ENCODE data around the gene ZSCAN20.

ZSCAN20 gene

GRCh38 chr1:33443080-33443704, 29.3 kb upstream of the ZSCAN20 start:
- in situ Hi-C loops (cut with MboI; ENCODE audit: low sequenced_read_pairs): no loop called here

- in situ Hi-C loops (cut with MboI; ENCODE audit: low sequenced_read_pairs): no loop called here
Observed at GRCh38 chr1:33443705-33444180, 28.7 kb upstream of the ZSCAN20 start.

GRCh38 chr1:33445108-33445507, 27.3 kb upstream of the ZSCAN20 start:
- in situ Hi-C loops (cut with MboI; ENCODE audit: low sequenced_read_pairs): no loop called here

- in situ Hi-C loops (cut with MboI; ENCODE audit: low sequenced_read_pairs): no loop called here
Observed at GRCh38 chr1:33446590-33446989, 25.9 kb upstream of the ZSCAN20 start.

- in situ Hi-C loops (cut with MboI; ENCODE audit: low sequenced_read_pairs): no loop called here
Observed at GRCh38 chr1:33454646-33455282, 17.7 kb upstream of the ZSCAN20 start.

GRCh38 chr1:33455539-33456501, 16.6 kb upstream of the ZSCAN20 start:
- in situ Hi-C loops (cut with MboI; ENCODE audit: low sequenced_read_pairs): no loop called here

DNA sequence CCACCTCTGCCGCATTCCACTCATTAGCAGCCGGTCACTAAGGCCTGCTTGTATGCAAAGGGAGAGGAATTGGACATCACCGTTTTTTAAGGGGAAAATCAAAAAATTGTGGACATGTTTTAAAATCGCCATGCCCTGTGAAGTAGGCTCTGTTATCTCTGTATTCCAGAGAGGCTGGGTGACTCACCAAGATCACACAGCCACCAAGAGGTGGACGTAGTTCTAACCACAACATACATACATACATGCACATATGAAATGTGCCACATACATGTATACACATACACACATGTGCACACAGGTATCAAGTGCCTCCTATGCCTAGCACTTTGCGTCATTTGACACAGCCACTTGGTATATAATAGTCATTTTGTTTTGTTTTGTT, 16.0 kb upstream of the ZSCAN20 start:
- in situ Hi-C loops (cut with MboI; ENCODE audit: low sequenced_read_pairs): no loop called here

GRCh38 chr1:33459691-33460090, 12.8 kb upstream of the ZSCAN20 start:
- in situ Hi-C loops (cut with MboI; ENCODE audit: low sequenced_read_pairs): loop anchor here (10.0 kb wide), 2 partner anchors 175 to 335 kb away; no protein-coding TSS in a partner anchor

DNA sequence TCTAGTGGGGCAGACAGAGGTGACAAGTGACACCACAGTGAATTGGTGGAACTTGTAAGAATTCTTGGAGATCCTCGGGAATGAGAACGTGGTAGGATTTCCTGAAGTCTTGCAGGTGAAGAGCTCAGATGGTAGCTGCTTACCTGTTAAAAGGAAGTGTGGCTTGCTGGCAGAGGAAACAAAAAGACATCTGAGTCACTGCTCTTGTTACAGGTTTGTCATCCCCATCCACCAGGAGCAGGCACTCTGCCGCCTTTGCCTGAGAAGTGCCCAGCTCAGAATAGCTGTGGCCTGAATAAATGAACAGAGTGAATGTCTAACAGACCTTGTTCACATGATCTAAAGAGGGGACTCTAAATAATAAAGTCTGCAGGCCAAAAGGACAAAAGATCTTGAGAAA, 12.3 kb upstream of the ZSCAN20 start:
- in situ Hi-C loops (cut with MboI; ENCODE audit: low sequenced_read_pairs): loop anchor here (10.0 kb wide), 2 partner anchors 175 to 335 kb away; no protein-coding TSS in a partner anchor

DNA sequence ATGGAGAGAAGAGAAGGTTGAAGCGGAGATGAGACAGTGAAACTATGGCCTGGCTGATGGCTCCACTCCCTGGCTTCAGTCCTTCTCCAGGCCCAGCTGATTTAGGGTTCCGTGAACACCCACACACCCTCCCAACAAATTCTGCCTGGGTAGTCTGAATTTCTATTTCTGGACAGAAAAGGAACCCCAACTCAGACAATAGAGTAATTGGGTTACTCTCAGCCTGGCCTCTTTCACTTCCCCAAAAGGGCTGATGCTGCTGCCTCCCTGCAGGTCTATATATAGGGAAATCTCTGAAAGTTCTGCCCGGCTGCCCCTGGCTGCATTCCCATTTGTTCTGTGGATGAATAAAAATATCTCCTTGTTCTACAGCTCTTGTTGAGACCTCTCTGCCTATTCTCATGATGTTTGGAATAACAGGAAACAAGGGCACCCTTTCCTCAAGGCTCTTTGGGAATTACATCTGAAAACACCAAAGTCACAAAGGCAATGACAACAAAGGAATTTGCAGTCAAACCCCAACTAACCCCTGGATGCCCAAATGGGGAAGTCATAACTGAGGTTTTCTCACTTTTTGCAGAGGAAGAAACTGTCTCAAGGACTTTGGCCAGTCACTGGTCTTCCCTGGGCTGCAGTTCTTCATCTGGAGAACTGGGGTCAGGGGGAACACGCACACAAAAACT, 11.4 kb upstream of the ZSCAN20 start:
- in situ Hi-C loops (cut with MboI; ENCODE audit: low sequenced_read_pairs): loop anchor here (10.0 kb wide), 2 partner anchors 176 to 336 kb away; no protein-coding TSS in a partner anchor

DNA sequence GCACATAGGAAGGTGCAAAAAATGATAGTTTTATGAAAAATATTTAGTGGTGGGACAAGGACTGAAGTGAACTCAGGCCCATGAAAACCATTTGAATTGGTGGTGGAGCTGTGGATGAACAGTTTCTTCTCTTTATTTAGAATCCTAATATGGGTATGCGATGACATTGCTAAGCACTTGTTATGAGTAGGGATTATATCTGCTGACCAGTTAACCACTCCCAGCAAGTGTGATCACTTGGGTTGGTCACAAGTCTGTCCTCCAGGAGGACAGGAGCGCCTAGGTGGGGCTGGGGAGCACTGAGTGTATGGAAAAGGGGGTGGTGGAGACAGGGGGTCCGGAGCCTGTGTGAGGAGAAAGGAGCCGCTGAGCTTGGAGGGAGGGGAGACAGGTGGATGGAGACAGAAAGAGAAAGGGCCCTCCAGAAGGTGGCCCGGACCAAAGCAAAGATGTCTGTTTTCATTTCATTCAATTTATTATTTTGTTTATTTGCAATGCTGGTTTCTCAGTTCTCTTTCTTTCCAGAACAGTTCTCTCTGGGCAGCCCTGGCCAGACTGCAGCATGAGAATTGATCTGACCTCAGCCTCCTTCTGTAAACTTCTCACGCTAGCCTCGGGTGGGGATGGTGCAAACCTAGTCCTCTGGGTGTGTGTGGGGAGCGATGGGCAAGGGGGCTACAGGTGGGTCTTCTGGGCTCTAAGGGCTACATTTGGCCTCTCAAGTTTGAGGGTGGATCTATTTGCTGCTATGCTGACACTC, 9.9 kb upstream of the ZSCAN20 start:
- in situ Hi-C loops (cut with MboI; ENCODE audit: low sequenced_read_pairs): loop anchor here (10.0 kb wide), 2 partner anchors 178 to 338 kb away; no protein-coding TSS in a partner anchor

DNA sequence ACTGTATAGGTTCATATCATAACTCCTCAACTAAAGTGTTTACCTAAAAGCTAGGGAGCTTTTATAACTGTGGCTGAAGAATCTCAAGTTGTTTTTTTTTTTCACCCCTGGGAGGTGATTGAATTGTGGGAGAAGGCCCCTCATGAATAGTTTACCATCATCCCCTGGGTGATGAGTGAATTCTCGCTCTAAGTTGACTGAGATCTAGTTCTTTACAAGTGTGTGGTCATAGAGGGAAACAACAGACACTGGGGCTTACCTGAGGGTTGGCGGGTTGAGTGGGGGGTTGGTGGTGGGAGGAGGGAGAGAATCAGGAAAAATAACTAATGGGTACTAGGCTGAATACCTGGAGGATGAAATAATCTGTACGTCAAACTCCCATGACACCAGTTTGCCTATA, 7.9 kb upstream of the ZSCAN20 start:
- in situ Hi-C loops (cut with MboI; ENCODE audit: low sequenced_read_pairs): loop anchor here (10.0 kb wide), 2 partner anchors 180 to 340 kb away; no protein-coding TSS in a partner anchor

- in situ Hi-C loops (cut with MboI; ENCODE audit: low sequenced_read_pairs): loop anchor here (10.0 kb wide), 2 partner anchors 181 to 341 kb away; no protein-coding TSS in a partner anchor
Observed at GRCh38 chr1:33465316-33465715, 7.1 kb upstream of the ZSCAN20 start.

- in situ Hi-C loops (cut with MboI; ENCODE audit: low sequenced_read_pairs): loop anchor here (10.0 kb wide), 2 partner anchors 181 to 341 kb away; no protein-coding TSS in a partner anchor
Observed at GRCh38 chr1:33466159-33466558, 6.3 kb upstream of the ZSCAN20 start.

DNA sequence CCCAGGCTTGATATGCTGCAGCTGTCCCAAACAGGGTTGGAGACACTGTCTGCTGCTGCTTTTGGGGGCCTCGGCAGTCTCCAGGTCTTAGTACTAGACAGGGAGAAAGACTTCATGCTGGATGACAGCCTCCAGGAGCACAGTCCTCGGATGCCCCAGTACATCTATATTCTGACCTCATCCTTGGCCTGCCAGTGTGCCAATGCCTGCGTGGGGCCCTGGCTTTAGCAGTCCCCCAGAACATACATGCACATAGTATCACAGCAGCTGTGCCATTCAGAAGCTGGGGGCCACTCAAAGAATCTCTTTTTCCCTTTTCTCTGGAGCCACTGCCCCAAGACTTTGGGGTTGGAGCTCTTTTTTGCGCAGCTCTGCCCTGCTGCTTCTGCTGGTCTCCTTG, 4.4 kb upstream of the ZSCAN20 start:
- in situ Hi-C loops (cut with MboI; ENCODE audit: low sequenced_read_pairs): loop anchor here (10.0 kb wide), 2 partner anchors 183 to 343 kb away; no protein-coding TSS in a partner anchor

- in situ Hi-C loops (cut with MboI; ENCODE audit: low sequenced_read_pairs): loop anchor here (10.0 kb wide), 2 partner anchors 184 to 344 kb away; no protein-coding TSS in a partner anchor
Observed at GRCh38 chr1:33468531-33468930, 3.9 kb upstream of the ZSCAN20 start.

- in situ Hi-C loops (cut with MboI; ENCODE audit: low sequenced_read_pairs): loop anchor here (10.0 kb wide), 2 partner anchors 184 to 344 kb away; no protein-coding TSS in a partner anchor
Observed at GRCh38 chr1:33468967-33469366, 3.5 kb upstream of the ZSCAN20 start.

DNA sequence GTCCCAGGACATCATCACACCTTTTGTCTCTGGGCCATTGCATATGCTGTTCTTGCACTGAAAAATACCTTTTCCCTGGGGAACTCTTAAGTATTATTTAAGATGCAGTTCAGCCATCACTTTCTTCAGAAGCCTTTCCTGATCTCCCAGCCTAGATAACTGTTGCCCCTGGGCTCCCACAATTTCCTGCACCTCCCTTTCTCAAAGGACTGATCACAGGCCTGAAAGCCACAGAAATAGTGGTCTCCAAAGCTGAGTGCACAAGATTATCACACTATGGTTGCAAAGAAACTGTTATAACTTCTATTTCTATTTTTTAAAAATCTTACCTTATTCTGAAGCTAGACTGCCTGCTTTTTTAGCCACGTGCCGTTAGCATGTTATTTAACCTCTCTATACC, 2.8 kb upstream of the ZSCAN20 start:
- in situ Hi-C loops (cut with MboI; ENCODE audit: low sequenced_read_pairs): loop anchor here (10.0 kb wide), 2 partner anchors 185 to 345 kb away; no protein-coding TSS in a partner anchor

DNA sequence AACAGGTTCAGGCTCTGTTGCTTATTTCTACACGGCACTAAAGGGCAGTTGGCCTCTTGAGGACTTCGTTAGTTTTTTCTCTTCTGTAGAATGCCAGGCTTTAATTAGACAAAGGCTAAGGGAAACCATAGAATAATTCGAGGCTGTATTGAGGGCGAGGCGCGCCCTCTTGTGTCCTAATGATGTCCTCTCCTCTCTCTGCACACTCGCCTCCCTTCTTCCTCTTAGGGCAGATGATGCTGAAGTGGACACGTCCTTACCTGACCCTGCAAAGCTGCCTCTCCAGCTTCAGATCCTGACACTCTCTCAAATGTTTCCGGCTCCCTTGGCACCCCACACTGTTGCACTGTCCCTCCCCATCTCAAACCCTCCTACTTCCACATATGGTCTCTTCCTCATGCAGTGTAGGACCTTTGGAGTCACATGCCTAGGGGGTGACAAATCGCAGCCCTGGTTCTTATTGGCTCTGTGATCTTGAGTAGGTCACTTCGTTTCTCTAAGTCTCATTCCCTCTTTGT, 1.9 kb upstream of the ZSCAN20 start:
- in situ Hi-C loops (cut with MboI; ENCODE audit: low sequenced_read_pairs): no loop called here
